Thymus (tissue), 11 donors: Measurements from ENCODE around the gene SBK3. TPM values are rescaled to one million over a fixed set of nuclear protein-coding genes. Genes with fewer than 3 reads are reported as not detected.
"Not testable (repeated sequence)": the region's sequence is repeated elsewhere in the genome, so short reads cannot be mapped to it uniquely, and the experiment has no call there.

ENCODE experiments used
- DNase-seq, 9 donors: peaks; one replicate each; pipeline ENCODE4 v3.0.0-alpha.2; 2013; ENCODE audit warnings: low spot score in 9 of 9, low read depth in 6 of 9, missing footprints in 1 of 9
- H3K27ac ChIP-seq, 2 donors: one replicate each; pipeline ENCODE4 v1.5.1; 2013; ENCODE audit warnings: control low read depth in 1 of 2, low read depth in 1 of 2, low read length in 1 of 2, mild to moderate bottlenecking in 1 of 2, moderate library complexity in 1 of 2
- H3K27me3 ChIP-seq, 2 donors: one replicate each; pipeline ENCODE4 v1.5.1; 2013; ENCODE audit warnings: low read length in 1 of 2; ENCODE audit not compliant: control insufficient read depth in 2 of 2, insufficient read depth in 1 of 2
- H3K36me3 ChIP-seq, 2 donors: one replicate each; pipeline ENCODE4 v1.5.1; 2013; ENCODE audit warnings: low read length in 1 of 2, mild to moderate bottlenecking in 1 of 2, moderate library complexity in 1 of 2; ENCODE audit not compliant: control insufficient read depth in 2 of 2, insufficient read depth in 2 of 2
- H3K4me1 ChIP-seq, 2 donors: one replicate each; pipeline ENCODE4 v1.5.1; 2013; ENCODE audit warnings: low read length in 2 of 2; ENCODE audit not compliant: control insufficient read depth in 2 of 2, insufficient read depth in 2 of 2
- H3K4me3 ChIP-seq, 2 donors: one replicate each; pipeline ENCODE4 v1.5.1; 2013; ENCODE audit warnings: low read length in 2 of 2, control low read depth in 1 of 2, mild to moderate bottlenecking in 1 of 2
- H3K9me3 ChIP-seq, 2 donors: one replicate each; pipeline ENCODE4 v1.5.1; 2013; ENCODE audit warnings: low read length in 1 of 2, mild to moderate bottlenecking in 1 of 2; ENCODE audit not compliant: control insufficient read depth in 2 of 2, insufficient read depth in 1 of 2
- WGBS: extraction: QIAGEN DNeasy Blood & Tissue Kit; methylation state at CpG from one replicate; pipeline ENCODE4 v1.1.7; 2013; 5-methylcytosine and 5-hydroxymethylcytosine counted together
- polyA plus RNA-seq: library from polyadenylated mRNA; stranded (reverse); fragments of 200-250 nt; gene quantifications from one replicate; pipeline ENCODE4 v1.2.3, GENCODE V29; 2013
- total RNA-seq: library from RNA; stranded (reverse); fragments of 120-200 nt; gene quantifications from one replicate; pipeline ENCODE4 v1.2.4, GENCODE V29; 2013
- donor health status: healthy.

Gene SBK3
- total and polyA plus RNA-seq, 2 donors = 0.11 TPM; not detected in 1

DNA sequence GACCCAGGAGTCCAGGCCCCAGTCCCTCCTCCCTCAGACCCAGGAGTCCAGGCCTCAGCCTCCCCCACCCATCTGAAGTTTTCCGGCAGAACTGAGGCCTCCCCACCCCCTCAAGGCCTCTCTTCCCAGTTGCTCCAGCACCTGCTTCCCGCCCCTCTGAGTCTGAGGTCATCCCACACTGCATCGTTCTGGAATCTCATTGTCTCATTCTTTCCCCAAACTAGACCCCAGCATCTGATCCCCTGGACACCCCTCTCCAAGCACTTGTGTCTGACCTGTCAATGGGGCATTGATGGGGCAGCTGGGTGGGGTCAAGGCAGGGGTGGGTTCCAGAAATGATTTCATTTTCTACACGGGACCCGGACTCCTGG lies 7.6 kb downstream of the SBK3 start:
- Histone ChIP-seq H3K9me3 (no peaks in the 10 kb centered on the region), H3K27me3 (no peaks in the 10 kb centered on the region), H3K27ac (no peak overlapping the region), H3K4me3 (no peak overlapping the region), H3K4me1 (no peaks in the 10 kb centered on the region), H3K36me3 (no peaks in the 10 kb centered on the region)
- WGBS = 92% methylated on average over 5 of the region's 5 CpGs
- no peak for DNase-seq

DNA sequence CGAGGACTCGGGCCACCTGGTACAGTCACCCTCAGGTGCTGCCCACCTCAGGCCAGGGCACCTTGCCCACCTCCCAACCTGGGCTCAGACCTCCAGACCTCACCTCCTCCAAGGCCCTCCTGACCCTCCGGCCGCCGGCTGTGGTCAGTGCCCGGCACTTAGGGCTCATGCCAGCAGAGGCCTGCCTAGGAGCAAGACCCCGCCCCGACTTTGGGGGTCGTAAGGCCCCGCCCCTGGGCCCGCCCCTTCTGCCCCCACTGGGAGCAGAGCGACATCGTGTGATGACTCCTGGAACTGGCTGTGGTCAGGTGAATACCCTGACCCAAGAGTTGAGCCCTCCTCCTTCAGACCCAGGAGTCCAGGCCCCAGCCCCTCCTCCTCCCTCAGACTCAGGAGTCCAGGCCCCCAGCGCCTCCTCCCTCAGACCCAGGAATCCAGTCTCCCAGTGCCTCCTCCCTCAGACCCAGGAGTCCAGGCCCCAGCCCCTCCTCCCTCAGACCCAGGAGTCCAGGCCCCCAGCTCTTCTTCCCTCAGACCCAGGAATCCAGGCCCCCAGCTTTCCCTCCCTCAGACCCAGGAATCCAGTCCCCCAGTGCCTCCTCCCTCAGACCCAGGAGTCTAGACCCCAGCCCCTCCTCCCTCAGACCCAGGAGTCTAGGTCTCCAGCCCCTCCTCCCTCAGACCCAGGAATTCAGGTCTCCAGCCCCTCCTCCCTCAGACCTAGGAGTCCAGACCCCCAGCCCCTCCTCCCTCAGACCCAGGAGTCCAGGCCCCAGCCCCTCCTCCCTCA lies 8.2 kb downstream of the SBK3 start, which contains the start of gene SBK2:
Gene SBK2 (minus strand): TSS at position 183 of the 790 bp plus-strand sequence. CDS start 839 bp downstream, outside the sequence.
- H3K9me3 ChIP-seq = no peaks in the 10 kb centered on the region
- no peaks in the 10 kb centered on the region for H3K27me3 ChIP-seq
- no peaks in the 10 kb centered on the region for H3K4me1 ChIP-seq
- no peaks in the 10 kb centered on the region for H3K36me3 ChIP-seq
- no peak within 1 kb of the TSS for H3K27ac ChIP-seq
- WGBS = 70% methylated on average over 14 of the region's 14 CpGs
- no peak within 1 kb of the TSS for H3K4me3 ChIP-seq
- DNase-seq = no peak

- no peaks in the 10 kb centered on the region for H3K9me3 ChIP-seq
- no peak for DNase-seq
- H3K27me3 ChIP-seq = no peaks in the 10 kb centered on the region
- no peaks in the 10 kb centered on the region for H3K4me1 ChIP-seq
- 92% methylated on average over 11 of the region's 11 CpGs for WGBS
- H3K4me3 ChIP-seq = no peak overlapping the region
- no peaks in the 10 kb centered on the region for H3K36me3 ChIP-seq
- H3K27ac ChIP-seq = no peak overlapping the region
Observed at GRCh38 chr19:55536366-55536765, 9.0 kb downstream of the SBK3 start.

GRCh38 chr19:55535965-55536350 lies 9.4 kb downstream of the SBK3 start:
- no peaks in the 10 kb centered on the region for H3K36me3 ChIP-seq
- peaks cover 0 to 1% of the 10 kb centered on the region in 2 donors for H3K9me3 ChIP-seq
- WGBS = 97% methylated on average over 22 of the region's 22 CpGs
- H3K4me1 ChIP-seq = no peaks in the 10 kb centered on the region
- no peak for DNase-seq
- H3K27me3 ChIP-seq = no peaks in the 10 kb centered on the region
- H3K27ac ChIP-seq = no peak overlapping the region
- H3K4me3 ChIP-seq = no peak overlapping the region

DNA sequence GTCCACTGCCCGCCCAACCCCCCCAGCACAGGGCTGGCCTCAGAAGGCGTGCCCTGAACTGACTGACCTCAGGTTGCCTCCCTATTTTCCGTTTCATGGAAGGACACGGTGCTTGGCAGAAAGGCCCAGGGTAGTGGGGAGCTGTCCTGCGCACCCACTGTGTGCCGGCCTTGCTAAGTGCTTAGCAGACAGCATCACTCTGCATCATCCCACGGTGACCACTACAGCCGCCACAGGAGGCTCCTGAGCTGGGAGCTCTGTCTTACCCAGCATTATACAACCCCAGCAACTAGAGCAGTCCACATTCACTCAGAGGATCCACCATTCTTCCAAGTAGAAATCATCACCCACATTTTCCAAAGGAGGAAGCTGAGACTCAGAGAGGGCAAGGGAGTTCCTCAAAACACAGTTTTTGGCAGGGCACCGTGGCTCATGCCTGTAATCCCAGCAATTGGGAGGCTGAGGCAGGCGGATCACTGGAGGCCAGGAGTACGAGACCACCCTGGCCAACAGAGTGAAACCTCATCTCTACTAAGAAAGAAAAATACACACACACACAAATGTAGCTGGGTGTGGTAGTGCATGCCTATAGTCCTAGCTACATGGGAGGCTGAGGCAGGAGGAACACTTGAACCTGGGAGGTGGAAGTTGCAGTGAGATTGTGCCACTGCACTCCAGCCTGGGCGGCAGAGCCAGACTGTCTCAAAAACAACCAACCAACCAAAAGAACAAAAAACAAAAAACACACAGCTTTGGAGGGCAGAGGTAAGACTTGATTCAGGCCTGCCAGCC lies 10.0 kb downstream of the SBK3 start:
- H3K9me3 ChIP-seq = peaks cover 0 to 1% of the 10 kb centered on the region in 2 donors
- 92% methylated on average over 12 of the region's 12 CpGs for WGBS
- no peak overlapping the region for H3K4me3 ChIP-seq
- no peaks in the 10 kb centered on the region for H3K27me3 ChIP-seq
- DNase-seq = no peak
- H3K27ac ChIP-seq = no peak overlapping the region
- H3K4me1 ChIP-seq = no peaks in the 10 kb centered on the region
- H3K36me3 ChIP-seq = no peaks in the 10 kb centered on the region

DNA sequence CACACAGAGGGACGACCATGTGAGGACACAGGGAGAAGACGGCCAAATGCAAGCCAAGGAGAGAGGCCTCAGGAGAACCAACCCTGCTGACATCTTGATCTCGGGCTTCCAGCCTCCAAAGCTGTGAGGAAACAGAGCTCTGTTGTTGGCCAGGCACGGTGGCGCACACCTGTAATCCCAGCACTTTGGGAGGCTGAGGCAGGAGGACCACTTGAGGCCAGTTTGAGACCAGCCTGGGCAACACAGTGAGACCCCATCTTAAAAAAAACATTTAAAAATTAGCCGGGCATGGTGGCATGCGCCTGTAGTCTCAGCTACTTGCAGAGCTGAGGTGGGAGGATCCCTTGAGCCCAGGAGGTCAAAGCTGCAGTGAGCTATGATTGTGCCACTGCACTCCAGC lies 11.1 kb downstream of the SBK3 start:
- not testable (repeated sequence) for H3K27ac ChIP-seq, H3K36me3 ChIP-seq, H3K27me3 ChIP-seq, H3K4me1 ChIP-seq, H3K4me3 ChIP-seq, DNase-seq, H3K9me3 ChIP-seq
- WGBS = 96% methylated on average over 7 of the region's 7 CpGs

DNA sequence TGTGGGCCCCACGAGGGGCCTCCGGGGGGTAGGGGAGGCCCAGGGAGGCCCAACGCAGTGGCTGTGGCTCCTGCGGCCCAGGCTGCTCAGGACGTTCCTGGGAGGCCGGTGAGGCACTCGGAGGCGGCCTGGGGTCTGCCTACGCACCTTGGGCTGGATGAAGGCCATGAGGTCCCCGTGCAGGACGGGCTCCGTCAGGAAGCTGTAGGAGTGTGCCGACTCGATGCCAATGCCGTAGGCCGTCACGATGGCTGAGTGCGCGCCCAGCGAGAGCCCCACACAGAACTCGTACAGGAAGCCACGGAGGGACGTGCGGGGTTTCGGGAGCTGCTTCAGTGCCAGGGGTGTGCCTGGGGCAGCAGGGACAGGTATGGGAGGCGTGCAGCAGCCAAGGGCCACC lies 14.3 kb downstream of the SBK3 start:
- Histone ChIP-seq H3K9me3 (peaks cover 0 to 1% of the 10 kb centered on the region in 2 donors), H3K36me3 (no peaks in the 10 kb centered on the region), H3K4me3 (no peak overlapping the region), H3K27ac (no peak overlapping the region), H3K27me3 (peaks cover 0 to 9% of the 10 kb centered on the region in 2 donors), H3K4me1 (no peaks in the 10 kb centered on the region)
- WGBS = 96% methylated on average over 26 of the region's 26 CpGs
- DNase-seq = no peak

- H3K4me3 ChIP-seq = no peak overlapping the region
- H3K4me1 ChIP-seq = no peaks in the 10 kb centered on the region
- H3K36me3 ChIP-seq = no peaks in the 10 kb centered on the region
- 93% methylated on average over 56 of the region's 56 CpGs for WGBS
- H3K27me3 ChIP-seq = peaks cover 0 to 9% of the 10 kb centered on the region in 2 donors
- peaks cover 0 to 1% of the 10 kb centered on the region in 2 donors for H3K9me3 ChIP-seq
- no peak overlapping the region for H3K27ac ChIP-seq
- no peak for DNase-seq
Observed at GRCh38 chr19:55529636-55530234, 15.6 kb downstream of the SBK3 start.
